MM.1S (cell line): ENCODE results near the gene PLA1A.

ENCODE experiments used
- CTCF ChIP-seq: fragments of 300-600 bp; sonication (generic); IDR thresholded peaks from 2 replicates; pipeline ENCODE4 v1.5.1; 2016; ENCODE audit warnings: antibody characterized with exemption, low read length, mixed read lengths
- EZH2 ChIP-seq: fragments of 300-600 bp; sonication (generic); optimal IDR thresholded peaks from 2 replicates; pipeline ENCODE3; 2017; ENCODE audit warnings: low read depth, mild to moderate bottlenecking, antibody characterized with exemption, low read length, mixed read lengths
- EZH2phosphoT487 ChIP-seq: fragments of 300-600 bp; sonication (generic); IDR thresholded peaks from 2 replicates; pipeline ENCODE4 v1.6.1; 2018; ENCODE audit warnings: antibody characterized with exemption, low read length

GRCh38 chr3:119585208-119585607, 12.5 kb upstream of the PLA1A start:
- TF ChIP-seq EZH2 (no peak), CTCF (no peak), EZH2phosphoT487 (no peak)
